Fibroblast of skin of scalp (primary cell): ENCODE measurements around the gene BTBD9.

Experiments used
- DNase-seq: peaks from one replicate; pipeline ENCODE4 v3.0.0-alpha.2; 2013

The BTBD9 gene

GRCh38 chr6:38193051-38193450, 446.7 kb downstream of the BTBD9 start:
- DNase-seq = no peak

GRCh38 chr6:38192487-38192886, 447.2 kb downstream of the BTBD9 start:
- DNase-seq = no peak

GRCh38 chr6:38192011-38192410, 447.7 kb downstream of the BTBD9 start:
- no peak for DNase-seq

- DNase-seq = no peak
Observed at GRCh38 chr6:38191418-38191817, 448.3 kb downstream of the BTBD9 start.

GRCh38 chr6:38188677-38189335, 450.9 kb downstream of the BTBD9 start:
- no peak for DNase-seq

- DNase-seq = no peak
Observed at GRCh38 chr6:38187811-38188590, 451.7 kb downstream of the BTBD9 start.

- peak; percentile 11 for DNase-seq
Observed at GRCh38 chr6:38187325-38187724, 452.4 kb downstream of the BTBD9 start.

- no peak for DNase-seq
Observed at GRCh38 chr6:38185752-38186151, 454.0 kb downstream of the BTBD9 start.

- no peak for DNase-seq
Observed at GRCh38 chr6:38185244-38185643, 454.5 kb downstream of the BTBD9 start.

- no peak for DNase-seq
Observed at GRCh38 chr6:38184585-38185080, 455.1 kb downstream of the BTBD9 start.

- no peak for DNase-seq
Observed at GRCh38 chr6:38183856-38184584, 455.7 kb downstream of the BTBD9 start.

GRCh38 chr6:38182426-38182825, 457.3 kb downstream of the BTBD9 start:
- DNase-seq = no peak

GRCh38 chr6:38180586-38180985, 459.1 kb downstream of the BTBD9 start:
- DNase-seq = no peak

GRCh38 chr6:38179794-38180430, 459.8 kb downstream of the BTBD9 start:
- no peak for DNase-seq

- DNase-seq = no peak
Observed at GRCh38 chr6:38179300-38179699, 460.4 kb downstream of the BTBD9 start.

GRCh38 chr6:38178584-38178886, 461.2 kb downstream of the BTBD9 start:
- DNase-seq = no peak

- no peak for DNase-seq
Observed at GRCh38 chr6:38177882-38178583, 461.7 kb downstream of the BTBD9 start.

- DNase-seq = no peak
Observed at GRCh38 chr6:38176797-38177751, 462.7 kb downstream of the BTBD9 start.

- DNase-seq = no peak
Observed at GRCh38 chr6:38175786-38176185, 463.9 kb downstream of the BTBD9 start.

GRCh38 chr6:38174806-38175495, 464.8 kb downstream of the BTBD9 start:
- DNase-seq = no peak

- no peak for DNase-seq
Observed at GRCh38 chr6:38174315-38174714, 465.4 kb downstream of the BTBD9 start.
